ENCODE results near the gene TBX1.

GRCh38 chr22:19812910-19813309 lies 52.3 kb downstream of the TBX1 start:
- TF ChIP-seq CTCF (conservative IDR thresholded peaks at IDR 0.05), result no peak
- no peak for TF ChIP-seq ZFX (IDR thresholded peaks at IDR 0.05)
